HG02973 (cell line): Measurements from ENCODE around the gene LYZL2.
"Not testable (repeated sequence)": the region's sequence is repeated elsewhere in the genome, so short reads cannot be mapped to it uniquely, and the experiment has no call there.

Source experiments
- ATAC-seq: cut with Tn5 transposase; IDR thresholded peaks from one replicate; pipeline ENCODE4 v1.9.1; 2021; ENCODE audit warnings: moderate library complexity; ENCODE audit not compliant: unreplicated experiment

Gene LYZL2

DNA sequence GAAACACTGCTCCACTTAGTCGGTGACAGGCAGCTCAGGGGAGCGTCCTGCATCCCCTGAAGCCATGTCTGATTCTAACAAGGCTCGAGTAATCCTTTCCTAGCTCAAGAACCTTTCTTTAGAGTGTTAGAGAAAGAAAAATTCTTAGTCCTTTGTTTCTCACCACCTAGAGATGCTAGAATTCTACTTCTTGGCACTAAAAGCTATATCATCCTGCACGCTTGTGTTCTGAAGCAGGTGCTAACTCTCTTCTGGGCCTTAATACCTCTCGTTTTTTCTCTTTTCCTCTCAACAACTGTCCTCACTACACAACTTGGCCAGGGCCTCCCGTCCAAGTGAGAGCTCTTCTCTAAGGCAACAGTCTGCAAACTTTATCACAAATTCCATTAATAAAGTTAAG lies at the start of gene LYZL2:
Gene LYZL2 (minus strand): TSS at position 101 of the 400 bp plus-strand sequence. CDS start 2,838 bp downstream, outside the sequence.
- ATAC-seq: no peak

DNA sequence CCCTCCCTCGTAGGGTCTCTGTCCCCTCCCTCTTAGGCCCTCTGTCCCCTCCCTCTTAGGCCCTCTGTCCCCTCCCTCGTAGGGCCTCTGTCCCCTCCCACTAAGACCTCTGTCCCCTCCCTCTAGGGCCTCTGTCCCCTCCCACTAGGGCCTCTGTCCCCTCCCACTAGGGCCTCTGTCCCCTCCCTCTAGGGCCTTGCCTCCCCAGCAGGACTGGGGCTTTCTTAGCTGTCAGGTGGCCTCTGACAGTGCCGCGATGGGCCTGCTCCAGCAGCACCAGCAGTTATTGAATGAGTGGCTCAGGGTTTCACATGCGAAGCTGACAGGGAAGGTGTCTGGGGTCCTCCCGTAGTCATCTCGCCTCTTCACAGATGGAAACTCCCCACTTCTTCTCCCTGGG lies 48.1 kb upstream of the LYZL2 start:
- ATAC-seq: not testable (repeated sequence)

DNA sequence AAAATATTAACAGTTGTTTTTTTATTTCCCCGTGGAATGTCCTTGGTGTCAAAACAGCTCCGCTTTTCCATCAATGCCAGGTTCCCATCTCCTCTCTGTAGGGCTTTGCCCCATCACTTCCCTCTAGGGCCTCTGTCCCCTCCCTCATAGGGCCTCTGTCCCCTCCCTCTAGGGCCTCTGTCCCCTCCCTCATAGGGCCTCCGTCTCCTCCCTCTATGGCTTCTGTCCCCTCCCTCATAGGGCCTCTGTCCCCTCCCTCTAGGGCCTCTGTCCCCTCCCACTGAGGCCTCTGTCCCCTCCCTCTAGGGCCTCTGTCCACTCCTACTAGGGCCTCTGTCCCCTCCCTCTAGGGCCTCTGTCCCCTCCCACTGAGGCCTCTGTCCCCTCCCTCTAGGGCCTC lies 47.6 kb upstream of the LYZL2 start:
- ATAC-seq: not testable (repeated sequence)

DNA sequence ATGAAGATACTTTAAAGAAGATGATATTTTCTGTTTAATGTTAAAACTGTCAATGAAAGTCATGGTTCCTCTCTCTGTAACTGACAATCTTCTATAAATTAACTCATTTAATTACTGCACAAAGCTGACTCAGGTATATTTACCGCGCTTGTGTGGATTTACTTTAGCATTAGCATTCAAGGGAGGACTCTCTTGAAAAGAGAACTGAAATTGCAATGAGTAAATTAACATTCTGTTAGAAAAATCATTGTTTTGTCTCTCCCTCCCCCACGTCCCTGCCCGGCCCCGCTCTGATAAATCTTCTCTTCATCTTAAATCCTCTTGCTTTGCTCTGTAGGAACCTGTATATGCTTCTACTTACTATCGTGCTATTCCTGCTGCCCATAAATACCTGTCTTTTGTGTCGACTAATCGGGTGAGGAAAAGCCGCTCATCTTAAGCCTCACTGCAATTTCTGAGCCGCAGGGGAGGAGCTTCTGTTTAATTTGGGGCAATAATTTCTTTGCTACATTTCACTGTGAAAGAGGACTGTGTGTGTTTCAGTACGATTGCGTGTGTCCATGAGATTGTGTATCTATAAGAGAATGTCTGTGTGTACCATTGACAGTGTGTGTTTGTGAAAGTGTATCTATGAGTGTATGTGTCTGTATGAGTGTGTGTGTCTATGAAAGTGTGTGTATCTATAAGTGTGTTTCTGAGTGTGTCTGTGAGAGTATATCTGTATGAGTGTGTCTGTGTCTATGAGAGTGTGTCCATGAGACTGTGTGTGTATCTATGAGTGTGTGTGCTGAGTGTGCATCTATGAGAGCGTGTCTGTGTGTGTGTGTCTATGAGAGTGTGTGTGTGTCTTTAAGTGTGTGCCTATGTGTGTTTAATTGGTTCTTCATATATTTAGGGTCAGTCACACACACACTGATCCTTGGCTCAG lies 46.5 kb upstream of the LYZL2 start:
- ATAC-seq: no peak

DNA sequence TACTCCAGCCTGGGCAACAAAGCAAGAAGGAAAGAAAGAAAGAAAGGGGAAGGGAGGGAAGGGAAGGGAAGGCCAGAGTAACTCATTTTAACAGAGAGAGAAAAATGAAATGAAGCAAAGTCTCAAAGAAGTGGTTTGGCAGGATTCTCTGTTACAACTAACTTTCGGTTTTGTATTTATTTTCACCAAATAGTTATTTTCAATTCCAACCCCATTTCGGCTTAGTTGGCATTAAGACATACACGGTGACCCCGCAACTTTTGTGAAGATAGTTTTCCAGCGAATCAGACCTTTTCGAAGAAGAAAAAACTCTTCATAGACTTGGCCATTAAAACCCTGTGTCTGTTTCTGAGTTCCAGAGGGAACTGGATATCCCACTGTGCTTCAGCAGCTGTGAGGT lies 45.2 kb upstream of the LYZL2 start:
- ATAC-seq: no peak

DNA sequence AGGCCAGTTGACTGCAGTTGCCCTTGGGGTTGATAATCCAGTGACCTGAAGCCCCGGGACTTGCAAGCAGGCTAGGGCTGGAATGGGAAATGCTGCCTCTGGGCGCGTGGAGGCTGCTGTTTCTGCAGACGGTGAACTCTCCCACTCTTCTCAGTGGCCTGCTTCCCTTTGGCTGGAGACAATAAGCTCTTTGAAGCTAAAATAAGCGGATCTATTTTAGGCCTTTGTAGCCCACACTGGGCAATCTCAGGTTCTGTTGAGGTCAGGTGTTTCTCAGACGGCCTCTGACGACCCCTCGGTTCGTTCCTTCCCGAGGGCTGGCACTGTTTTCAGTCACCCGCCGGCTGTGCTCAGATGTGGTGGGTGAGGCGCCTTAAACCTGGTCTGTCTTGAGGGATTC lies 43.7 kb upstream of the LYZL2 start:
- not testable (repeated sequence) for ATAC-seq

DNA sequence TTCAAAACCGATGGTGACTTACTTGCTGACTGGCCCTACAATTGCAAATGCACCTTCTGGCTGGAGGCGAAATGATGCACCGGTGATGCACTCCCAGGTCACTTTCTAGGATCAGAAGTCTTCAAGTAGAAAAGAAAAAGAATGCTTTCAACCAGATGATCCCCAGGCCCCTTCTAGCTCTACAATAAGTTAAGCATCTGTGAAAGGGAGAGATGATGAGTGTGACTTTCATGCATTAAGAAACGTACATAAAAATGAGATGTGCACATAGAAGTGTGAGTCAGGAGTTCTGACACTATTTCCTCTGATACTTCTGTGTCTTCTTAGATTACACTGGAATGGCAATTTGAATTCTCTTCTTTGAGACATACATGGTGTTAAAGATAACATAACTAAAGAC lies 42.8 kb upstream of the LYZL2 start:
- not testable (repeated sequence) for ATAC-seq

DNA sequence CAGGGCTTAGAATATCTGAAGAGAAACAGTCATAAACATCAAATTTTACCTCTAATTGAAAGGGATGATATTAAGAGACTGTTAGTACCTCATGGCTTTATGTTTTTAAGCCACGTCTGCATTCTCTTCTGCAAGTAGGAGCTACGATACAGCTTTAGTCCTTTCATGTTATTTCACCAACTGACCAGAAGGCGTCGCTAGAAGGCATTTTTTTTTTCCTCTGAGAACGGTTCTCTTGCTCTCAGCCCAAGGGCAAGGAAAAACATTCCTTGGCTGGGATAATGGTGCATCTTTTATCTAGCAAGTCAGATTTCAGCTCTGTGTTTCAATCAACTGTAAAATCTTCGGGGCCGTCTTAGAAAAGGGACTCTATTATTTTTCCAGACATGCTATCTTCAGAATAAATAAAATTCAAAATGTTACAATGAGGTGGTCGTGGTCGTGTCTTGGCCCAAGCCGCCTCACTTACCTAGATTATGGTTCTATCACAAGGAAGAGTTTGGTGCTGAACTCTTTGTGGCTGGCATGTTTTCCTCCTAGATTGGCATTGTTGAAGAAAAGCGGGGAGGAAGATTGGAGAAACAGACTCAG lies 41.6 kb upstream of the LYZL2 start:
- ATAC-seq: no peak

DNA sequence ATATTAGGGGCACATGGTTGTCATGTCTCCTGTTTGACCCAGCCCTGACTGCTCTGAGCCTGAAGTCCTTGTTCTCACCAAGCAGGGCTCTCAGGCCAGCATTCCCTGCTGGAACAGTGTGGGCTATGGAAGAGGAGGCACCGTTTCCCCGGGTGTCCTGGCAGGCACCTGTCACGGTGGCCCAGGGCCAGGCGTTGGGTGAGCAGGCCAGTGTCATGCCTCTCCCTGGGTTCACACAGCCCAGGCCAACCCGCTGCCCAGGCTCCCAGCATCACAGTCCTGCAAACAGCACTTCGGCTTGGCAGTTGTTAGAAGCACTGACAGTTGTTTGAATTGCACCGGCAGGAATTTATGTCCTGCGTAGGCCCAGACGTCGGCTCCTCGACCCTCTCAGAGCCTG lies 38.4 kb upstream of the LYZL2 start:
- ATAC-seq: not testable (repeated sequence)

DNA sequence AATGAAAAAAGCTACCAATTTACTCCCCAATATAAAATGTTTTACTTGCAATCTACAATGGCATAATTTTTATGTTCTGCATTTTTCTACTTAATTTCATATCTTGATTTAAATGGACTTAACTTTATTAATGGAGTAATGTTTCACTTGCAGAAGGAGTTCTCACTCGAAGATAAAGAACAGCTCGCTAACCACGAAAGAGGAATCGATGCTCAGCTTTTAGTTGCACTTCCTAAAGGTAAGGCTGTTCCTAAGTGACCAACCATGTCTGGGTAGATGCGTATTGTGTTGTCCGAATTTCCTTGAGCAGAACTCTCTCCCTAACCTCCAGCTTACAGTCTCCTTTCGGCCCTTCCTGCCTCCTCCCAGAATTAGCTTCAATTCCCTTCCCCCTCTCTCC lies 33.9 kb upstream of the LYZL2 start:
- ATAC-seq: not testable (repeated sequence)

DNA sequence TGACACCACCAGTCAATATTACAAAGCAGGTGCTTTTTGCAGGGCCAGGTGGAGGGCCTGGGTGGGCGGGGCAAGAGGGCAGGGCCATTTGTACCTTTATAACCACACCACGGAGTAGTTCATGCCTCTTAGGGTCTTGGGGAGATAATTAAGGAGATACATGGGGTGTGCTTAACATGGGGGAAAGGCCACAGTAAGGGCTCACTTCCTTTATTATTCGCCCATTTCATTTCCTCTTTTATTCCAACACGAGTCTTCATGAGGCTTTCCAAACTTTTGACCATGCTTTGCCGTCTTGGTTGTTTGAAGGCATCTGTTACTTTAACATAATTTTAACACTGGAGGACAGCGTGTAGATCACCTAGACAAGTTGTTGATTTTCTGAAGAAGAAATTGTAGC lies 33.3 kb upstream of the LYZL2 start:
- no peak for ATAC-seq

DNA sequence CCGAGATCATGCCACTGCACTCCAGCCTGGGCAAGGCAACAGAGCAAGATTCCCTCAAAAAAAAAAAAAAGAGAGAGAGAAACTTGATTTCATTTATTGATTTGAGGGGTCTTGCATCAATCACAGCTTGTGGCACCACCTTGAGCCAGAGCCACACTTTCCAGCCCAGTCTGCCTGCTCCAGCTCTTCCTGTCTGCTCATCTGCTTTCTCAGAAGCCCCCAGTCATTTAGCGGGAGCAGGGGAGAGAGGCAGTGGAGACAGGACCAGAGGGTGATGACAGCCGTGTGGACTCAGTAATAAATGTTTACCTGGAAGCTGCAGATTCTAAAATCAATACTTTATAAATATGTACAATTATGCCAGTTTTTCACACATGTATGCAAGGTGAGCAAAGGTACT lies 30.8 kb upstream of the LYZL2 start:
- not testable (repeated sequence) for ATAC-seq

DNA sequence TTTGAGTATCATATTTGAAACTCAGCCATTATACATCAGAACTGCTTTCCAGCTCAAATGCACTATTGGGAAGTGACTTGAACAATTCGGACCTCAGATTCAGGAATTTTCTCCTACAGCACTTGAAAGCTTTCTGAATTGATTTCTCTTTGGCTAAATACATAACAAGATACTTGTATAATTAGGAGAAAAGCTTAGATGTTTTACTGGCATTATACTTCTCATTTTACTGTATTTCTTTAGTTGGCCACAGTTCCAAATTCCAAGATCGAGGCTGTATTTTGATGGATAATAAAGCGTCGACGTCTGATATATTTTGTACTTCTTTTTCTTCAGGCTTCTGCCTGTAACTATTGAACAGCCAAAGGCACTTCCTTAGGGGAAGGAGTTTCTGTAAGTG lies 26.7 kb upstream of the LYZL2 start:
- ATAC-seq: no peak

DNA sequence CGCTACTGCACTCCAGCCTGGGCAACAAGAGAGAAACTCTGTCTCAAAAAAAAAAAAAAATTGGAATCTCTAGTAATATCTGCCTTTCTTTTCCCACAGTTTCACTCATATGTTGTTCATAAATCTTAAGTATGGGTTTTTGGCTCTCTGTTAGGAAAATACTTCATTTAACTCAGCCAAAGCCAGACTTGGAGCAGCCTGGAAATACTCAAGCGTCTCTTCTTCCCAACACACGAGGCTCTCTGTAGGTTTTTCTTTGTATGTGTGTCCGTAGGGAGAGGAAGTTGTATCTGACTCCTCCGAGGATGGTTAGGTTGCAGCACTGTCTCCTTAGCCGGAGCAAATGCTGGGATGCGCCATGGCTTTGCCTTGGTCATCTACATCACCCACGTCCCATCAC lies 25.4 kb upstream of the LYZL2 start:
- ATAC-seq: not testable (repeated sequence)

DNA sequence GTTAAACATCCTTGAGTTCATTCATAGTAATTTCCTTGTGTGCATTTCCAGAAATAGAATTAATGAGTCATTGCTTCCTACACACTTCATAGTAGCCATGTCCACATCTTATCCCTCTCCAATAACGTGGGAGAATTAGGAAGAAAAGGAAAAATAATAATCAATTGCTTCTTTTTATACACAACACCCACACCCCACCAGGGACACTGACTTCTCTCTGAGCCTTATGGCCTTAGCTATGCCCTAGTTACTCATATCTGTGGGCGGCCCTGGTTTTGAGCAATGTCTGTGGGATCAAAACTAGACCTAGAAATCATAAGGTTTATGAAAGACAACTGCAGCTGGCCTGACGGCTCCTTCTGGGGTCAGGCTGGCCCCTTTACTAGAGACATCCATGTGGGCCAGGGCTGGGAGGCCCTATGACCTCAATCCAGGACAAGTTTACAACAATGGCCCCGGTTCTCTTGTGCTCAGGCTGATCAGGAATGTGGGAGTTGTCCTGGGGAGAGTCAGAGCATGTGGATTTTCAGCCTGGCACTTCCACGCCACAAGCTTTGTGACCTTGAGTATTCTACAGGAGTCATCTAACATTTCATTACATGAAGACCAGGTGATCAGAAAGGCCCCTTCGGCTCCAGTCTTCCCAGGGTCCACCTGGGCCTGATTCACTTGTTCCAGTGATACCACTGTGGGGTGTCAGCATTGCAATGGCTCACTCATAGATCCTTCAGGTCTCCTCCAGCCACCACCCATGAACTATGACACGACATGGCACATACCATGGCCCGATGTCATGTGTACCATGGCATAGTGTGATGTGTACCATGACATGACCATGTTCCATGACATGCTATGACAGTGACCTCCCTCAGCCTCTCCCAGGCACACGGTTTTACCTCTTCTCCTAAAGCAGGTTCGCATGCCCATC lies 22.2 kb upstream of the LYZL2 start:
- ATAC-seq: not testable (repeated sequence)

DNA sequence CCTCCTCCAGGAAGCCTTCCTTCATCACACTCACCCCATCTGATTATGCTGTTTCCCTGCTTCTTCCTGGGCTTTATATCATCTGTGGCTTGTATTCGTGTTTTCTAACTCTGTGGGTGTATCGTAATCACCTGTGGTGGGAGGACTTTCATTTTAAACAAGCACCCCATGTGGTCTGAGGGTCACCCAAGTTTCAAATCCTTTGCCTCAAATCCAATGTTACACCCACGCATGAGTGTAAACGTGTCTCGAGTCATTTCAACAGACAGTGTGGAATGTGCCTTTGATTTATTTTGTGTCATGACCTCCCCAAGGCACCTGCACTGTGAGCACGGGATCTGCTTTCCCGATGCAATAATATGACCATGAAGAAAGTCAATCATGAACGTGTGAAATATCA lies 17.5 kb upstream of the LYZL2 start:
- ATAC-seq: no peak

DNA sequence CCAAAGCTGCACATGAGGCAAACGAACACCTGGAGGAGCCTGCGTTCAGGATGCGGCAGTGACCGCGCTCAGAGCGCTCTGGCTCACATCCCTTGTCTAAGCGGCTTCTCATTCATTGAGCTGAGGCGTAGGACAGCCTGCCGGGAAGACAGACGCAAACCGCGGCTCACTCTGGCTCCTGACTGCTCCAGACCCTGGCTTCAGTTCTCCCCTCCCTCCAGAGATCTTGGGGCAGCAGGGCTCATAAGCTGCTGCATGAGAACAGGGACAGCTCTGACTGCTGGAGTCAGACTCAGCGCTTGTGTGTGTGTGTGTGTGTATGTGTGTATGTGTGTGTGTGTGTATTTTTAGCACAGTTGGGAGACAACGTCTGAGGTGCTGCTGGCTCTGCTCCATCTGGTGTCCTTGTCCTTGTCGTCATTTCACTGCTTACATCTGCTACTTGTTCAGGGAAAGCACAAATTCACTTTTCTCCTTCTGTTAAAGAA lies 15.8 kb upstream of the LYZL2 start:
- no peak for ATAC-seq

DNA sequence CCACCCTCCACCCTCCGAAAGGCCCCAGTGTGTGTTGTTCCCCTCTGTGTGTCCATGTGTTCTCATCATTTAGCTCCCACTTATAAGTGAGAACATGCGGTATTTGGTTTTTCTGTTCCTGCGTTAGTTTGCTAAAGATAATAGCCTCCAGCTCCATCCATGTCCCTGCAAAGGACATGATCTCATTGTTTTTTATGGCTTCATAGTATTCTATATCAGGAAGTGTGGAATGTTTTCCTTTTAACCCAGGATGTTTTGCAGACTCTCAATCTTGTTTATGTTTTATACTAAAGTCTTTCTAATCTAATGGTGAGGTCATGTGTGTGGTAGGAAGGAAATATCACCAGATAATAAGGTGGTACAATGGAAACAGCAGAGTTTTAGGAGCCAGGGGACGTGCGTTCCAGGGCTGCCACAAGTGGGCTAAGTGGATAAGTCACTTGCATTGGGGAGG lies 14.9 kb upstream of the LYZL2 start:
- not testable (repeated sequence) for ATAC-seq

DNA sequence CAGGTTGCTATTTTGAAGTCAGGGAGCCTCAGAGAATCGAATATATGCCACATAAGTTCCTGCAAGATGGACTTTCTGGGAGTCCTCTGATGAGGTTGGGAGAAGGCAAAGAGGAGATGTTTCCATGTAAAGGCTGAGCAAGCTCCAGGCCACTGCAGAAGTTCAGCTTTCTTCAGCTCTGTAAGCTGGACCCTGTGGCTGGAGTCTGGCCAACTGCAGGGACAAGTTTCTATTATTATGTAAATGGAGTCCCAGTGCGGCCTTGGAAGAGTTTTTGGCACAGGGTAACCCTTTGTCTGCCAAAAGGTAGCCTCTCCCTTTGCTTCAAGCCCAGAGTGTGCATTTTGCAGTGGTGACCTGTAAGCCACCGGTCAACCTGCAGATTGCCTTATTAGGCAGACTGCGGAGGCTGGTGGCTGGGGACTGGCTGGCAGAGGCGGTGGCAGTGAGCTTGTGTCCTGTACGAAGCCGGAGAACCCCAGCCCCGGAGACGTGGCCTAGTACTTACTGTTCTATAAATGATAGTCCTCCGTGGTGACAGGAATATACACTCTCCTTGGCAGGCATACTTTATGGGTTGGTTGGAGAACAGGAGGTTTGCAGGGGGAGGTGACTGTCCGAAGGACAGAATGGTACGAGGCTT lies 14.1 kb upstream of the LYZL2 start:
- not testable (repeated sequence) for ATAC-seq

DNA sequence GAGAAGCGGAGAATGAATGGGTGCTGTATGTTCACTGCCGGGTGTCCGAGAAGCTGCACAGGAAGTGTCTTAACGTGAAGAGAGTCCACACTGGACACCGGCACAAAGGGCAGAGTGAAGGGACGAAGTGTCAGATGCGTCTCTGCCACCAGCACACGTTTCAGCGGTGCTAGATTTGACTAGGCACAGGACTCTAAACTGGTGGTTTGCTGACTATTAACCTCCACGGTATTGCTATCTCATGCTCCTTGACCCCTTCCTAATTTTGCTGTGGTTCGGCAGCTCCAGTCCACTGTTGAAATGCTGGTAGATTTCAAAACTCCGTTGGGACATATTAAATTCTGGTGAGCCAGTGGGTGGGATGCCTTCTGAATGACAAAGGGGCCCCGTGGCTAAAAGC lies 13.3 kb upstream of the LYZL2 start:
- ATAC-seq: not testable (repeated sequence)
